ENCODE measurements around the gene GPR17. TPM values are rescaled to one million over a fixed set of nuclear protein-coding genes. Genes with fewer than 3 reads are reported as not detected.

Gene GPR17
- total and polyA plus RNA-seq, 10 donors, result 0.09 to 1.9 (median 0.24) TPM; not detected in 4

DNA sequence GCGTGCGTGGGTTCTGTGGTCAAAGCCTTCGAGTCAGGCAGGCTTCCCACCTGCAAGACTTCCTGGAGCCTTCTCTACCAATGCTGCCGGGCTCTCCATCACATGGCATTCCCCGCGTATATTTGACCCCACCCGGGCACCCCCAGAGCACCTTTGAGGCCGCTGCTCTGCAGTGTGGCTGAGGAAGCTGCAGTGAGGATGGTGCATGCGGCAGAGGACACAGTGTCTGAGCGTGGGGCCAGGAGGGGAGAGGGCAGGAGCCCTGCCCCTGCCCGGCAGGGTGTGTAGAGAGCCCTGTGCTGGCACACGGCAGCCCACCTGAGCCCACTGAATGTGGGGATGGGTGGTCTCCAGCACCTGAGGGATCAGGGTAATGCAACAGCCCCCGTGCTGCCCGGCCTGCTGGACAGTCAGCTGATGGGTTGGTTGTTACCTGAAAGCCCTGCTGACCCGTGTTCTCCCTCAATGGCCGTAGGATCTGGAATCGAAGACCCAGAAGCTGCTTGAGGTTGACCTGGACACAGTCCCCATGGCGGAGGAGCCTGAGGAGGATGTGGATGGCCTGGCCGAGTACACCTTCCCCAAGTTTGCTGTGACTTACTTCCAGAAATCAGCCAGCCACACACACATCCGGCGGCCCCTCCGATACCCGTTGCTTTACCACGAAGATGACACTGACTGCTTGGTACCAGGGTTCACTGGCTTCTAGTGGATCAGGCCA, 36.8 kb upstream of the GPR17 start:
- Histone ChIP-seq H3K27ac (no peak overlapping the region), H3K27me3 (replicated peaks in 1 of 7) (no peaks in the 10 kb centered on the region), H3K9me3 (peaks cover 0 to 33% (median 20%) of the 10 kb centered on the region in 8 donors), H3K36me3 (peaks cover 0 to 9% (median 0%) of the 10 kb centered on the region in 6 donors), H3K4me3 (no peak overlapping the region), H3K4me1 (peaks cover 0 to 11% (median 0%) of the 10 kb centered on the region in 6 donors)
- TF ChIP-seq POLR2AphosphoS5 (IDR thresholded peaks at IDR 0.05), result no peak
- TF ChIP-seq, protein P1, sequence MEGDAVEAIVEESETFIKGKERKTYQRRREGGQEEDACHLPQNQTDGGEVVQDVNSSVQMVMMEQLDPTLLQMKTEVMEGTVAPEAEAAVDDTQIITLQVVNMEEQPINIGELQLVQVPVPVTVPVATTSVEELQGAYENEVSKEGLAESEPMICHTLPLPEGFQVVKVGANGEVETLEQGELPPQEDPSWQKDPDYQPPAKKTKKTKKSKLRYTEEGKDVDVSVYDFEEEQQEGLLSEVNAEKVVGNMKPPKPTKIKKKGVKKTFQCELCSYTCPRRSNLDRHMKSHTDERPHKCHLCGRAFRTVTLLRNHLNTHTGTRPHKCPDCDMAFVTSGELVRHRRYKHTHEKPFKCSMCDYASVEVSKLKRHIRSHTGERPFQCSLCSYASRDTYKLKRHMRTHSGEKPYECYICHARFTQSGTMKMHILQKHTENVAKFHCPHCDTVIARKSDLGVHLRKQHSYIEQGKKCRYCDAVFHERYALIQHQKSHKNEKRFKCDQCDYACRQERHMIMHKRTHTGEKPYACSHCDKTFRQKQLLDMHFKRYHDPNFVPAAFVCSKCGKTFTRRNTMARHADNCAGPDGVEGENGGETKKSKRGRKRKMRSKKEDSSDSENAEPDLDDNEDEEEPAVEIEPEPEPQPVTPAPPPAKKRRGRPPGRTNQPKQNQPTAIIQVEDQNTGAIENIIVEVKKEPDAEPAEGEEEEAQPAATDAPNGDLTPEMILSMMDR (IDR thresholded peaks at IDR 0.05 in 8 of 11, conservative IDR thresholded peaks at IDR 0.05 in 3 of 11), result no peak
- TF ChIP-seq POLR2A (IDR thresholded peaks at IDR 0.05), result no peak
- intact Hi-C loops (cut with DNase I; ENCODE audit: low total_unique reads), result no loop called here
- 71 to 89% (median 81%) methylated on average over 14 to 24 of the region's 24 CpGs for WGBS, 5 donors
- peak; percentile 53 for DNase-seq

GRCh38 chr2:127609818-127610217, 36.1 kb upstream of the GPR17 start:
- peaks cover 0 to 9% (median 0%) of the 10 kb centered on the region in 6 donors for H3K36me3 ChIP-seq
- peak; percentile 64 for DNase-seq
- H3K27ac ChIP-seq, result no peak overlapping the region
- 88 to 96% (median 96%) methylated on average over 5 to 8 of the region's 8 CpGs for WGBS, 5 donors
- peaks cover 0 to 11% (median 0%) of the 10 kb centered on the region in 6 donors for H3K4me1 ChIP-seq
- no peak overlapping the region for H3K4me3 ChIP-seq
- peaks cover 0 to 33% (median 20%) of the 10 kb centered on the region in 8 donors for H3K9me3 ChIP-seq
- intact Hi-C loops (cut with DNase I; ENCODE audit: low total_unique reads), result no loop called here
- H3K27me3 ChIP-seq (replicated peaks in 1 of 7), result no peaks in the 10 kb centered on the region
- TF ChIP-seq POLR2AphosphoS5 (IDR thresholded peaks at IDR 0.05) (no peak), POLR2A (IDR thresholded peaks at IDR 0.05) (no peak)
- TF ChIP-seq, protein P1 (IDR thresholded peaks at IDR 0.05 in 8 of 11, conservative IDR thresholded peaks at IDR 0.05 in 3 of 11), result no peak

DNA sequence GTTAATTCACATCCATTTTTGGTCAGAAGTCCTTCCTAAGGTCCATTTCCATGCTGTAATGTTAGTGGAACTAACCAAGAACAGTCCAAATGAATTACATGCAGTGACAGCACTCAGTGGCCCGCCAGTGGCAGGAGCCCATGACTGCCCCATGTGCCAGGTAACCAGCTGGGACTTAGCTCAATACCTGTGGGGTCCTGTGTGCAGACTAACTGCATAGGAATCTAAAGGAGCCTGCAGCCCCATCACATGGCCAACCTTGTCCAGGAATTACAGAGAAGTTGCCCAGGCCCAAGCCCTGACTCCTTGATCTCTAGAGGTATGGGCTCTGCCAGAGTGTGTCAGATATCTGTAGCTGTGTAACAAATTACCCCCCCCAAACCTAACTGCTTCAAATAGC, 35.4 kb upstream of the GPR17 start:
- no peak overlapping the region for H3K4me3 ChIP-seq
- DNase-seq, result peak; percentile 34
- no peaks in the 10 kb centered on the region for H3K27me3 ChIP-seq (replicated peaks in 1 of 7)
- intact Hi-C loops (cut with DNase I; ENCODE audit: low total_unique reads), result no loop called here
- H3K9me3 ChIP-seq, result peaks cover 0 to 33% (median 20%) of the 10 kb centered on the region in 8 donors
- TF ChIP-seq, protein P1 (IDR thresholded peaks at IDR 0.05 in 8 of 11, conservative IDR thresholded peaks at IDR 0.05 in 3 of 11), result no peak
- TF ChIP-seq POLR2A (IDR thresholded peaks at IDR 0.05), result no peak
- no peak for TF ChIP-seq POLR2AphosphoS5 (IDR thresholded peaks at IDR 0.05)
- peaks cover 0 to 9% (median 0%) of the 10 kb centered on the region in 6 donors for H3K36me3 ChIP-seq
- WGBS, 5 donors, result 90 to 97% (median 90%) methylated on average over 1 of the region's 1 CpG
- H3K4me1 ChIP-seq, result peaks cover 0 to 9% (median 0%) of the 10 kb centered on the region in 6 donors
- no peak overlapping the region for H3K27ac ChIP-seq

All from spleen (tissue), 11 donors.